Measurements from ENCODE around the gene QKI.

The QKI gene

GRCh38 chr6:163491737-163492300 is 77.3 kb downstream of the QKI start:
- no peak for TF ChIP-seq YY1 (IDR thresholded peaks at IDR 0.05; ENCODE audit: low read depth)
- no peak for TF ChIP-seq EP300 (IDR thresholded peaks at IDR 0.05; ENCODE audit: borderline replicate concordance)
- no peak for TF ChIP-seq CEBPB (IDR thresholded peaks at IDR 0.05)
- no peak for TF ChIP-seq REST (IDR thresholded peaks at IDR 0.05; ENCODE audit: low read depth)
- no peak for TF ChIP-seq TAF1 (IDR thresholded peaks at IDR 0.05; ENCODE audit: low read depth)
- no peak for TF ChIP-seq MAX (IDR thresholded peaks at IDR 0.05)
- TF ChIP-seq NFIC (IDR thresholded peaks at IDR 0.05): no peak
- no peak for TF ChIP-seq TEAD4 (IDR thresholded peaks at IDR 0.05)
- TF ChIP-seq ZBTB7A (IDR thresholded peaks at IDR 0.05; ENCODE audit: low read depth): no peak
- TF ChIP-seq FOXM1 (IDR thresholded peaks at IDR 0.05; ENCODE audit: borderline replicate concordance, low read depth): no peak
- no peak for TF ChIP-seq TCF12 (IDR thresholded peaks at IDR 0.05; ENCODE audit: low read depth)
- no peak for TF ChIP-seq RAD21 (IDR thresholded peaks at IDR 0.05; ENCODE audit: low read depth)
- no peak for TF ChIP-seq EGR1 (IDR thresholded peaks at IDR 0.05)
- no peak for TF ChIP-seq USF1 (IDR thresholded peaks at IDR 0.05)
- no peak for TF ChIP-seq CREB1 (IDR thresholded peaks at IDR 0.05; ENCODE audit: low read depth)

- TF ChIP-seq FOXM1 (IDR thresholded peaks at IDR 0.05; ENCODE audit: borderline replicate concordance, low read depth) (no peak), TAF1 (IDR thresholded peaks at IDR 0.05; ENCODE audit: low read depth) (no peak), TCF12 (IDR thresholded peaks at IDR 0.05; ENCODE audit: low read depth) (no peak), MAX (IDR thresholded peaks at IDR 0.05) (no peak), EGR1 (IDR thresholded peaks at IDR 0.05) (no peak), CEBPB (IDR thresholded peaks at IDR 0.05) (no peak), EP300 (IDR thresholded peaks at IDR 0.05; ENCODE audit: borderline replicate concordance) (no peak), ZBTB7A (IDR thresholded peaks at IDR 0.05; ENCODE audit: low read depth) (no peak), REST (IDR thresholded peaks at IDR 0.05; ENCODE audit: low read depth) (no peak), YY1 (IDR thresholded peaks at IDR 0.05; ENCODE audit: low read depth) (no peak), NFIC (IDR thresholded peaks at IDR 0.05) (no peak)
Observed at GRCh38 chr6:163494279-163494727, 79.8 kb downstream of the QKI start.

GRCh38 chr6:163496205-163496604 is 81.7 kb downstream of the QKI start:
- no peak for TF ChIP-seq EGR1 (IDR thresholded peaks at IDR 0.05)
- TF ChIP-seq REST (IDR thresholded peaks at IDR 0.05; ENCODE audit: low read depth): no peak
- TF ChIP-seq TAF1 (IDR thresholded peaks at IDR 0.05; ENCODE audit: low read depth): no peak
- no peak for TF ChIP-seq EP300 (IDR thresholded peaks at IDR 0.05; ENCODE audit: borderline replicate concordance)
- no peak for TF ChIP-seq TEAD4 (IDR thresholded peaks at IDR 0.05)
- no peak for TF ChIP-seq USF1 (IDR thresholded peaks at IDR 0.05)
- no peak for TF ChIP-seq MAX (IDR thresholded peaks at IDR 0.05)
- no peak for TF ChIP-seq CREB1 (IDR thresholded peaks at IDR 0.05; ENCODE audit: low read depth)
- TF ChIP-seq YY1 (IDR thresholded peaks at IDR 0.05; ENCODE audit: low read depth): no peak
- no peak for TF ChIP-seq CEBPB (IDR thresholded peaks at IDR 0.05)
- no peak for TF ChIP-seq FOXM1 (IDR thresholded peaks at IDR 0.05; ENCODE audit: borderline replicate concordance, low read depth)
- no peak for TF ChIP-seq RAD21 (IDR thresholded peaks at IDR 0.05; ENCODE audit: low read depth)
- no peak for TF ChIP-seq ZBTB7A (IDR thresholded peaks at IDR 0.05; ENCODE audit: low read depth)

GRCh38 chr6:163500105-163500504 is 85.6 kb downstream of the QKI start:
- TF ChIP-seq FOXM1 (IDR thresholded peaks at IDR 0.05; ENCODE audit: borderline replicate concordance, low read depth) (no peak), TEAD4 (IDR thresholded peaks at IDR 0.05) (no peak), TAF1 (IDR thresholded peaks at IDR 0.05; ENCODE audit: low read depth) (no peak), YY1 (IDR thresholded peaks at IDR 0.05; ENCODE audit: low read depth) (no peak), USF1 (IDR thresholded peaks at IDR 0.05) (no peak), REST (IDR thresholded peaks at IDR 0.05; ENCODE audit: low read depth) (no peak)
